ENCODE data around the gene MCRS1. TPM values are rescaled to one million over a fixed set of nuclear protein-coding genes. Genes with fewer than 3 reads are reported as not detected.
A peak's percentile ranks its signal among the peaks of the same experiment; 100 is the strongest.

MCRS1 gene
- total RNA-seq, 1 donor from 2014 or later, result 77.1 TPM

GRCh38 chr12:49588721-49589516 lies 21.0 kb upstream of the MCRS1 start:
- Mint-ChIP-seq H3K27me3 (ENCODE audit: insufficient read depth) (no peaks in the 10 kb centered on the region), H3K27ac (no peak overlapping the region), H3K9me3 (peaks cover 3% of the 10 kb centered on the region), H3K4me1 (ENCODE audit: low read depth) (no peaks in the 10 kb centered on the region), H3K36me3 (ENCODE audit: low read depth) (peaks cover 4% of the 10 kb centered on the region), H3K4me3 (no peak overlapping the region)
- intact Hi-C loops (cut with micrococcal nuclease), result no loop called here
- DNase-seq (ENCODE audit: low spot score), result no peak

GRCh38 chr12:49588281-49588680 lies 20.3 kb upstream of the MCRS1 start:
- Mint-ChIP-seq H3K9me3 (peaks cover 3% of the 10 kb centered on the region), H3K27me3 (ENCODE audit: insufficient read depth) (no peaks in the 10 kb centered on the region), H3K36me3 (ENCODE audit: low read depth) (peaks cover 4% of the 10 kb centered on the region), H3K4me3 (no peak overlapping the region), H3K4me1 (ENCODE audit: low read depth) (no peaks in the 10 kb centered on the region), H3K27ac (no peak overlapping the region)
- no peak for DNase-seq (ENCODE audit: low spot score)
- intact Hi-C loops (cut with micrococcal nuclease), result no loop called here

GRCh38 chr12:49587174-49587908 lies 19.4 kb upstream of the MCRS1 start:
- DNase-seq (ENCODE audit: low spot score), result no peak
- peaks cover 3% of the 10 kb centered on the region for H3K9me3 Mint-ChIP-seq
- H3K36me3 Mint-ChIP-seq (ENCODE audit: low read depth), result peaks cover 4% of the 10 kb centered on the region
- no peak overlapping the region for H3K27ac Mint-ChIP-seq
- intact Hi-C loops (cut with micrococcal nuclease), result no loop called here
- no peaks in the 10 kb centered on the region for H3K27me3 Mint-ChIP-seq (ENCODE audit: insufficient read depth)
- no peak overlapping the region for H3K4me3 Mint-ChIP-seq
- peaks cover under 1% of the 10 kb centered on the region for H3K4me1 Mint-ChIP-seq (ENCODE audit: low read depth)

- H3K36me3 Mint-ChIP-seq (ENCODE audit: low read depth), result peaks cover 2% of the 10 kb centered on the region
- no peak for DNase-seq (ENCODE audit: low spot score)
- peaks cover under 1% of the 10 kb centered on the region for H3K9me3 Mint-ChIP-seq
- intact Hi-C loops (cut with micrococcal nuclease), result no loop called here
- peaks cover 17% of the 10 kb centered on the region for H3K4me1 Mint-ChIP-seq (ENCODE audit: low read depth)
- no peaks in the 10 kb centered on the region for H3K27me3 Mint-ChIP-seq (ENCODE audit: insufficient read depth)
- H3K4me3 Mint-ChIP-seq, result no peak overlapping the region
- no peak overlapping the region for H3K27ac Mint-ChIP-seq
These were observed 17.8 kb upstream of the MCRS1 start for GRCh38 chr12:49585477-49586459.

- Mint-ChIP-seq H3K9me3 (no peaks in the 10 kb centered on the region), H3K27ac (no peak overlapping the region), H3K36me3 (ENCODE audit: low read depth) (no peaks in the 10 kb centered on the region), H3K4me3 (no peak overlapping the region), H3K27me3 (ENCODE audit: insufficient read depth) (no peaks in the 10 kb centered on the region), H3K4me1 (ENCODE audit: low read depth) (peaks cover 23% of the 10 kb centered on the region)
- intact Hi-C loops (cut with micrococcal nuclease), result loop anchor here (5.0 kb wide), 1 partner anchor 72 kb away; no protein-coding TSS in a partner anchor
- DNase-seq (ENCODE audit: low spot score), result no peak
These were observed 16.6 kb upstream of the MCRS1 start for GRCh38 chr12:49584591-49584990.

- H3K4me3 Mint-ChIP-seq, result no peak overlapping the region
- H3K4me1 Mint-ChIP-seq (ENCODE audit: low read depth), result peaks cover 23% of the 10 kb centered on the region
- no peaks in the 10 kb centered on the region for H3K9me3 Mint-ChIP-seq
- no peaks in the 10 kb centered on the region for H3K27me3 Mint-ChIP-seq (ENCODE audit: insufficient read depth)
- no peaks in the 10 kb centered on the region for H3K36me3 Mint-ChIP-seq (ENCODE audit: low read depth)
- intact Hi-C loops (cut with micrococcal nuclease), result loop anchor here (5.0 kb wide), 1 partner anchor 71 kb away; no protein-coding TSS in a partner anchor
- H3K27ac Mint-ChIP-seq, result no peak overlapping the region
- DNase-seq (ENCODE audit: low spot score), result no peak
These were observed 15.6 kb upstream of the MCRS1 start for GRCh38 chr12:49583366-49584094.

GRCh38 chr12:49582850-49583249 lies 14.9 kb upstream of the MCRS1 start:
- Mint-ChIP-seq H3K4me3 (no peak overlapping the region), H3K27ac (no peak overlapping the region), H3K9me3 (no peaks in the 10 kb centered on the region), H3K27me3 (ENCODE audit: insufficient read depth) (no peaks in the 10 kb centered on the region), H3K36me3 (ENCODE audit: low read depth) (no peaks in the 10 kb centered on the region), H3K4me1 (ENCODE audit: low read depth) (peaks cover 23% of the 10 kb centered on the region)
- intact Hi-C loops (cut with micrococcal nuclease), result loop anchor here (5.0 kb wide), 1 partner anchor 71 kb away; no protein-coding TSS in a partner anchor
- no peak for DNase-seq (ENCODE audit: low spot score)

- Mint-ChIP-seq H3K36me3 (ENCODE audit: low read depth) (no peaks in the 10 kb centered on the region), H3K27me3 (ENCODE audit: insufficient read depth) (no peaks in the 10 kb centered on the region), H3K4me3 (no peak overlapping the region), H3K9me3 (no peaks in the 10 kb centered on the region), H3K4me1 (ENCODE audit: low read depth) (peaks cover 23% of the 10 kb centered on the region), H3K27ac (no peak overlapping the region)
- intact Hi-C loops (cut with micrococcal nuclease), result loop anchor here (5.0 kb wide), 1 partner anchor 70 kb away; no protein-coding TSS in a partner anchor
- no peak for DNase-seq (ENCODE audit: low spot score)
These were observed 14.3 kb upstream of the MCRS1 start for GRCh38 chr12:49582201-49582600.

- Mint-ChIP-seq H3K9me3 (no peaks in the 10 kb centered on the region), H3K4me1 (ENCODE audit: low read depth) (peaks cover 23% of the 10 kb centered on the region), H3K36me3 (ENCODE audit: low read depth) (peaks cover 4% of the 10 kb centered on the region), H3K27me3 (ENCODE audit: insufficient read depth) (no peaks in the 10 kb centered on the region), H3K4me3 (no peak overlapping the region), H3K27ac (peak overlapping the region; percentile 3)
- DNase-seq (ENCODE audit: low spot score), result peak; percentile 36
- intact Hi-C loops (cut with micrococcal nuclease), result loop anchor here (1.0 to 5.0 kb wide), 4 partner anchors 13 to 223 kb away; partner anchors contain the start of gene MCRS1
These were observed 12.9 kb upstream of the MCRS1 start for GRCh38 chr12:49580572-49581535.

- DNase-seq (ENCODE audit: low spot score), result no peak
- Mint-ChIP-seq H3K4me1 (ENCODE audit: low read depth) (peaks cover 23% of the 10 kb centered on the region), H3K4me3 (no peak overlapping the region), H3K9me3 (no peaks in the 10 kb centered on the region), H3K27ac (no peak overlapping the region), H3K36me3 (ENCODE audit: low read depth) (peaks cover 5% of the 10 kb centered on the region), H3K27me3 (ENCODE audit: insufficient read depth) (no peaks in the 10 kb centered on the region)
- intact Hi-C loops (cut with micrococcal nuclease), result no loop called here
These were observed 10.7 kb upstream of the MCRS1 start for GRCh38 chr12:49578471-49579112.

Measured in activated T-helper 1 cell treated with anti-CD3 and anti-CD28 coated beads, Interleukin-12 subunit alpha, Interleukin-12 subunit beta, Interleukin-2, Interleukin-4 antibody, amounts not matched to agents 30 ng/mL and 10 ng/mL and 1 ng/mL, durations not matched to agents 14 hours and 24 hours and 36 hours (primary cell).